Left ventricle myocardium inferior (tissue), 1 donor: ENCODE measurements around the gene MCC. TPM values are rescaled to one million over a fixed set of nuclear protein-coding genes. Genes with fewer than 3 reads are reported as not detected.

Experiments
- DNase-seq: peaks from one replicate; pipeline ENCODE4 v3.0.0-alpha.2; 2020
- H3K27ac ChIP-seq: fragments of 200-600 bp; replicated peaks from 2 replicates; pipeline ENCODE4 v1.8.0; 2021
- H3K27me3 ChIP-seq: fragments of 200-600 bp; 2 replicates; pipeline ENCODE4 v1.8.0; 2021; ENCODE audit warnings: low read depth
- H3K36me3 ChIP-seq: fragments of 200-600 bp; 2 replicates; pipeline ENCODE4 v1.8.0; 2021
- H3K4me1 ChIP-seq: fragments of 200-600 bp; 2 replicates; pipeline ENCODE4 v1.8.0; 2021
- H3K4me3 ChIP-seq: fragments of 200-600 bp; 2 replicates; pipeline ENCODE4 v1.8.0; 2021; ENCODE audit warnings: mild to moderate bottlenecking, moderate library complexity
- H3K9me3 ChIP-seq: fragments of 200-600 bp; replicated peaks from 2 replicates; pipeline ENCODE4 v1.8.0; 2021
- intact Hi-C: fragments of 100-400 bp; cut with micrococcal nuclease; formaldehyde crosslinking; loops from one replicate; pipeline ENCODE4 v1.11.0; 2022
- total RNA-seq: library from RNA; stranded (reverse); fragmentation: NEBNext Ultra II Directional; extraction: Animal tissue kit (Norgen Biotek cat#: 25700); gene quantifications from one replicate; pipeline ENCODE4 v1.2.1, GENCODE V29; 2021
- TF ChIP-seq, protein P1 (sequence below): fragments of 200-600 bp; IDR thresholded peaks from 2 replicates; pipeline ENCODE4 v1.8.0; 2021; ENCODE audit warnings: antibody characterized with exemption, mild to moderate bottlenecking, borderline replicate concordance
- donor health status: DM: no; HTN: yes; CAD: no; lungs with severe emphysema.

Gene MCC
- total RNA-seq, 1 donor from 2014 or later: 31.6 TPM

DNA sequence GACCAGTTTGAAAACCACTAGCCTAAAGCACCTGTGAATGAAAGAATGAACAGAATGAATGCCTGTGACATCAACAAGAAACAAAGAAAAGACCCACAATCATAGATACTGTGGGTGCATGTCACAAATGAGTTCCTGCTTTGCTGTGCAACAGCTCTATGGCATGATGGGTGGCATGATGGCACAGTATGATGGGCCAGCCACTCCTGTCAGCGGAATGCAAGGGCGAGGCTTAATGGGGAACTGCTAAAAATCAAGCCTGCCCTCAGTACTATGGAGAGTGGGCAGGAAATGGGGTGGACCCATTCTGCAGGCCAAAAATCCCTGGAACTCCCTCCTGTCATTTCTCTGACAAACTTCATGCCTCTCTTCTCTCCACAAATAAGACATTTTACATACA is 422.6 kb downstream of the MCC start:
- intact Hi-C loops: no loop called here
- no peak overlapping the region for H3K27ac ChIP-seq
- H3K27me3 ChIP-seq: no peaks in the 10 kb centered on the region
- TF ChIP-seq, protein P1, sequence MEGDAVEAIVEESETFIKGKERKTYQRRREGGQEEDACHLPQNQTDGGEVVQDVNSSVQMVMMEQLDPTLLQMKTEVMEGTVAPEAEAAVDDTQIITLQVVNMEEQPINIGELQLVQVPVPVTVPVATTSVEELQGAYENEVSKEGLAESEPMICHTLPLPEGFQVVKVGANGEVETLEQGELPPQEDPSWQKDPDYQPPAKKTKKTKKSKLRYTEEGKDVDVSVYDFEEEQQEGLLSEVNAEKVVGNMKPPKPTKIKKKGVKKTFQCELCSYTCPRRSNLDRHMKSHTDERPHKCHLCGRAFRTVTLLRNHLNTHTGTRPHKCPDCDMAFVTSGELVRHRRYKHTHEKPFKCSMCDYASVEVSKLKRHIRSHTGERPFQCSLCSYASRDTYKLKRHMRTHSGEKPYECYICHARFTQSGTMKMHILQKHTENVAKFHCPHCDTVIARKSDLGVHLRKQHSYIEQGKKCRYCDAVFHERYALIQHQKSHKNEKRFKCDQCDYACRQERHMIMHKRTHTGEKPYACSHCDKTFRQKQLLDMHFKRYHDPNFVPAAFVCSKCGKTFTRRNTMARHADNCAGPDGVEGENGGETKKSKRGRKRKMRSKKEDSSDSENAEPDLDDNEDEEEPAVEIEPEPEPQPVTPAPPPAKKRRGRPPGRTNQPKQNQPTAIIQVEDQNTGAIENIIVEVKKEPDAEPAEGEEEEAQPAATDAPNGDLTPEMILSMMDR: no peak
- no peak for DNase-seq
- H3K4me1 ChIP-seq: peaks cover 41% of the 10 kb centered on the region
- no peak overlapping the region for H3K4me3 ChIP-seq
- H3K36me3 ChIP-seq: peaks cover 76% of the 10 kb centered on the region
- H3K9me3 ChIP-seq: no peaks in the 10 kb centered on the region

GRCh38 chr5:113064806-113065205 is 423.4 kb downstream of the MCC start:
- intact Hi-C loops: no loop called here
- Histone ChIP-seq H3K36me3 (peaks cover 68% of the 10 kb centered on the region), H3K4me1 (peaks cover 34% of the 10 kb centered on the region), H3K27me3 (no peaks in the 10 kb centered on the region), H3K4me3 (no peak overlapping the region), H3K27ac (no peak overlapping the region), H3K9me3 (no peaks in the 10 kb centered on the region)
- no peak for DNase-seq
- TF ChIP-seq, protein P1: no peak

DNA sequence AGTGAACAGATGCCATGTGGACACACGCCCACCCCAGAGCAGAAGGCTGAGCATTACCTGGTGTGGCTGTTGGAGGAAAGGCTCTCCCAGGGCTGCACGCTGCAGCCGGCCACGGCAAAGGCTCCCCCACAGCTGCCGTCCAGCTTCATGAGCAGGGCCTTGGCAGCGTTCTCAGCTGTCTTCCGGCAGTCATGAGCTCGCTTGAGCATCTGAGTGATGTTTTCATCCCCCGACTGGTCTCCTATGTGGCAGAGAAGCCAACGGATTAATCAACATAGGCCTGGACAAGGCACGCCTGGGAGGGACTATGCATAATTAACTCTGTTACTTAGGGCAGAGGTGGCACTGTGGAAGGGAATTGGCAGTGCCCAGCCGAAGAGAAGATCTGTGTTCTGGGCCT is 424.3 kb downstream of the MCC start:
- intact Hi-C loops: no loop called here

DNA sequence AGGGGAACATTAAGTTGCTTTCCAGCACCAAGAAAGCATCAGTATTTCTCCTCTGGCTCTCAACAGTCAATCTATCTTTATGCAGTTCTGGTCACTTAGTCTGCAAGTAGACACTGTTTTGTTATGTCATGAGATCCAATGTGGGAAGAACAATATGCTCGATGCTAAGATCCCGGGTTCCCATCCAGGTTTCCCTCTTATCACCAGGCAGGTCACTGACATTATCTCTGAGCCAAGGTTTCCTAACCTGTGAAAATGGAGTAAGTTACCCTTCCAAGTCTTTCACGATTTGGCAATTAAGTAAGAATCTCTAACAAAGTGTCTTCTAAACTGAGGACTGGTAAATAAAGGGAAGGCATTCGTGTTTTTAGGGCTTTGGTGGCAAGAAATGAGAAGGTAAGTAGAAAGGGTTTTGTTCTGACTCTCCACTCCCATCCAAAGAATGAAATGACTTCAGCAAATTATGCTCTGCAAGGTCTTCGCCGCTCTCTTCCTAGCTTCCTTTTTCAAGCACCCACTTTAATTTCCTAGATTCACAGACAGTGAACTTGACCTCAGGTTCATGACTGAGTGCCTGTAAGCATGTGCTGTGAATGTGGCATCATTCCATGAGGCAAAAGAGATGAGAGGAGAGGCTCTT is 425.3 kb downstream of the MCC start:
- TF ChIP-seq, protein P1: no peak
- no peak for DNase-seq
- Histone ChIP-seq H3K27ac (no peak overlapping the region), H3K36me3 (peaks cover 55% of the 10 kb centered on the region), H3K27me3 (no peaks in the 10 kb centered on the region), H3K9me3 (no peaks in the 10 kb centered on the region), H3K4me3 (no peak overlapping the region), H3K4me1 (peaks cover 50% of the 10 kb centered on the region)
- intact Hi-C loops: no loop called here

More for the DNA sequence above, 424.3 kb downstream of the MCC start:
- no peaks in the 10 kb centered on the region for H3K9me3 ChIP-seq
- no peaks in the 10 kb centered on the region for H3K27me3 ChIP-seq
- no peak overlapping the region for H3K4me3 ChIP-seq
- H3K36me3 ChIP-seq: peaks cover 65% of the 10 kb centered on the region
- DNase-seq: no peak
- H3K4me1 ChIP-seq: peaks cover 42% of the 10 kb centered on the region
- TF ChIP-seq, protein P1: no peak
- H3K27ac ChIP-seq: no peak overlapping the region

GRCh38 chr5:113061846-113062780 is 426.1 kb downstream of the MCC start:
- Histone ChIP-seq H3K27me3 (no peaks in the 10 kb centered on the region), H3K9me3 (no peaks in the 10 kb centered on the region), H3K27ac (no peak overlapping the region), H3K36me3 (peaks cover 47% of the 10 kb centered on the region), H3K4me3 (no peak overlapping the region), H3K4me1 (peaks cover 50% of the 10 kb centered on the region)
- no peak for DNase-seq
- intact Hi-C loops: no loop called here
- TF ChIP-seq, protein P1: no peak
